Endothelial cell of umbilical vein (primary cell): ENCODE measurements around the gene DEFB123. TPM values are rescaled to one million over a fixed set of nuclear protein-coding genes. Genes with fewer than 3 reads are reported as not detected.

Source experiments
- BruUV-seq: library from RNA; stranded (reverse); fragments of 400-500 nt; replicated peaks from 2 replicates; lab custom pipeline; 2021; lab: Mats Ljungman, UMichigan
- CTCF ChIA-PET: fragments of 300-600, 350-600 bp; sonication (Branson Sonifier 250); formaldehyde crosslinking; loops from one replicate; lab custom pipeline; 2021; ENCODE audit warnings: antibody characterized with exemption, inconsistent platforms; lab: Charles Lee
- POLR2A ChIA-PET: fragments of 300-600, 350-600 bp; sonication (Branson Sonifier 250); formaldehyde crosslinking; loops from one replicate; lab custom pipeline; 2021; ENCODE audit warnings: antibody characterized with exemption, inconsistent platforms; lab: Charles Lee
- DNase-seq: peaks from one replicate; pipeline ENCODE4 v3.0.0-alpha.2; 2011; ENCODE audit warnings: low read depth, low spot score
- FAIRE-seq: peaks from 2 replicates; lab custom pipeline; 2011; peaks lifted over from hg19 to GRCh38; lab: Jason Lieb, UNC
- H2AFZ ChIP-seq: 2 replicates; pipeline ENCODE4 v1.6.0; 2012; ENCODE audit warnings: low read depth, low read length, control low read depth, inconsistent platforms
- H3K27ac ChIP-seq: 2 replicates; pipeline ENCODE4 v1.5.1; 2011; ENCODE audit warnings: low read depth, mild to moderate bottlenecking, control low read depth, low read length, moderate library complexity; ENCODE audit not compliant: insufficient read depth
- H3K27me3 ChIP-seq, 2 experiments: 2 replicates each; pipeline versions ENCODE4 v1.6.0 to v1.6.1; 2011; ENCODE audit warnings: low read length in 2 of 2, mixed read lengths in 1 of 2; ENCODE audit not compliant: control insufficient read depth in 2 of 2, insufficient read depth in 2 of 2
- H3K36me3 ChIP-seq, 2 experiments: 2 replicates in 1 of 2; 3 replicates in 1 of 2; pipeline ENCODE4 v1.5.1; 2011; ENCODE audit warnings: low read length in 2 of 2, mild to moderate bottlenecking in 1 of 2, moderate library complexity in 1 of 2; ENCODE audit not compliant: control insufficient read depth in 2 of 2, insufficient read depth in 2 of 2; ENCODE audit errors: extremely low read depth in 1 of 2
- H3K4me1 ChIP-seq: 3 replicates; pipeline ENCODE4 v1.5.1; 2011; ENCODE audit warnings: mild to moderate bottlenecking, low read length; ENCODE audit not compliant: control insufficient read depth, insufficient read depth; ENCODE audit errors: extremely low read depth
- H3K4me2 ChIP-seq: 2 replicates; pipeline ENCODE4 v1.6.1; 2011; ENCODE audit warnings: low read length, control low read depth, mixed read lengths; ENCODE audit not compliant: insufficient read depth
- H3K4me3 ChIP-seq, 3 experiments: fragments of 200-600 bp in 1 of 3; sonication (generic), shearing (Covaris generic) in 1 of 3; replicated peaks in 1 of 3; 2 replicates each; pipeline ENCODE4 v1.5.1; 2011 to 2016; ENCODE audit warnings: control low read depth in 3 of 3, low read length in 3 of 3, mild to moderate bottlenecking in 2 of 3, inconsistent platforms in 1 of 3, low read depth in 1 of 3, moderate library complexity in 1 of 3; ENCODE audit not compliant: insufficient read depth in 1 of 3
- H3K79me2 ChIP-seq: 2 replicates; pipeline ENCODE4 v1.6.0; 2012; ENCODE audit warnings: low read length, inconsistent platforms; ENCODE audit not compliant: control insufficient read depth, insufficient read depth
- H3K9ac ChIP-seq: replicated peaks from 2 replicates; pipeline ENCODE3; 2011; ENCODE audit warnings: low read length, control low read depth; ENCODE audit not compliant: insufficient read depth; ENCODE audit errors: extremely low read depth
- H3K9me1 ChIP-seq: replicated peaks from 3 replicates; pipeline ENCODE4 v1.6.0; 2011; ENCODE audit warnings: mild to moderate bottlenecking, low read length; ENCODE audit not compliant: control insufficient read depth, insufficient read depth; ENCODE audit errors: extremely low read depth
- H3K9me3 ChIP-seq: replicated peaks from 2 replicates; pipeline ENCODE4 v1.5.1; 2012; ENCODE audit warnings: low read length, inconsistent platforms; ENCODE audit not compliant: control insufficient read depth, insufficient read depth
- H4K20me1 ChIP-seq: replicated peaks from 2 replicates; pipeline ENCODE3; 2011; ENCODE audit warnings: mild to moderate bottlenecking, low read length; ENCODE audit not compliant: control insufficient read depth, insufficient read depth; ENCODE audit errors: extremely low read depth
- EZH2 ChIP-seq: IDR thresholded peaks from 2 replicates; pipeline ENCODE4 v1.6.1; 2012; ENCODE audit warnings: borderline replicate concordance, low read depth, mild to moderate bottlenecking, moderate library complexity, low read length, inconsistent platforms; ENCODE audit not compliant: severe bottlenecking
- FOS ChIP-seq: IDR thresholded peaks from 2 replicates; pipeline ENCODE4 v1.6.1; 2011; ENCODE audit warnings: mild to moderate bottlenecking, low read length, moderate library complexity, borderline replicate concordance; ENCODE audit not compliant: insufficient read depth
- GATA2 ChIP-seq: IDR thresholded peaks from 2 replicates; pipeline ENCODE4 v1.7.0; 2011; ENCODE audit warnings: low read depth, mild to moderate bottlenecking, moderate library complexity, mixed read lengths, low read length; ENCODE audit not compliant: insufficient read length, insufficient read depth
- JUN ChIP-seq: IDR thresholded peaks from 2 replicates; pipeline ENCODE4 v1.6.1; 2011; ENCODE audit warnings: borderline replicate concordance, low read depth; ENCODE audit not compliant: insufficient read length, insufficient read depth
- MYC ChIP-seq: IDR thresholded peaks from one replicate; pipeline ENCODE4 v1.6.1; 2011; ENCODE audit warnings: mild to moderate bottlenecking, low read depth, low read length
- POLR2A ChIP-seq: IDR thresholded peaks from 2 replicates; pipeline ENCODE4 v1.6.1; 2012; ENCODE audit warnings: low read depth, mild to moderate bottlenecking, control low read depth, low read length
- POLR2AphosphoS5 ChIP-seq: IDR thresholded peaks from 2 replicates; pipeline ENCODE4 v1.6.1; 2012; ENCODE audit warnings: low read depth, mild to moderate bottlenecking, control low read depth, low read length, moderate library complexity; ENCODE audit not compliant: insufficient read depth
- dilution Hi-C: fragments of 300-500 bp; cut with MboI; formaldehyde crosslinking; loops from one replicate; pipeline ENCODE4 v1.15.0; 2019; ENCODE audit warnings: low sequenced_read_pairs; ENCODE audit not compliant: extremely low pct_ligation_motif_present
- intact Hi-C: fragments of 100-400 bp; cut with micrococcal nuclease; formaldehyde crosslinking; loops from one replicate; pipeline ENCODE4 v1.10.0; 2022
- polyA plus RNA-seq, 4 experiments: library from polyadenylated mRNA; depleted of rRNA in 3 of 4; stranded (reverse) in 3 of 4; unstranded in 1 of 4; fragments of >200 nt; gene quantifications; 2 replicates each; pipeline versions ENCODE4 v1.2.1 to v1.2.3, GENCODE V29; 2011 to 2012; ENCODE audit warnings: missing spikeins in 1 of 4
- total RNA-seq: library from RNA; stranded (reverse); gene quantifications from 2 replicates; pipeline ENCODE4 v1.2.3, GENCODE V29; 2021
- TF ChIP-seq, protein P1 (sequence below), 2 donors: IDR thresholded peaks; 1 replicate in 1 of 2; 2 replicates in 1 of 2; pipeline ENCODE4 v1.5.1; 2011; ENCODE audit warnings: low read length in 2 of 2, mild to moderate bottlenecking in 2 of 2, moderate library complexity in 2 of 2, control low read depth in 1 of 2, inconsistent platforms in 1 of 2, low read depth in 1 of 2; ENCODE audit not compliant: insufficient read depth in 1 of 2; ENCODE audit errors: extremely low read depth in 1 of 2
- TF ChIP-seq, protein P2 (sequence below): IDR thresholded peaks from 2 replicates; pipeline ENCODE4 v1.6.1; 2011; ENCODE audit not compliant: insufficient read depth, insufficient read length

DEFB123 gene
- total and polyA plus RNA-seq, 2 donors (not counting 3 experiments of a cell fraction or from before 2014, with no cell fraction given): not detected

DNA sequence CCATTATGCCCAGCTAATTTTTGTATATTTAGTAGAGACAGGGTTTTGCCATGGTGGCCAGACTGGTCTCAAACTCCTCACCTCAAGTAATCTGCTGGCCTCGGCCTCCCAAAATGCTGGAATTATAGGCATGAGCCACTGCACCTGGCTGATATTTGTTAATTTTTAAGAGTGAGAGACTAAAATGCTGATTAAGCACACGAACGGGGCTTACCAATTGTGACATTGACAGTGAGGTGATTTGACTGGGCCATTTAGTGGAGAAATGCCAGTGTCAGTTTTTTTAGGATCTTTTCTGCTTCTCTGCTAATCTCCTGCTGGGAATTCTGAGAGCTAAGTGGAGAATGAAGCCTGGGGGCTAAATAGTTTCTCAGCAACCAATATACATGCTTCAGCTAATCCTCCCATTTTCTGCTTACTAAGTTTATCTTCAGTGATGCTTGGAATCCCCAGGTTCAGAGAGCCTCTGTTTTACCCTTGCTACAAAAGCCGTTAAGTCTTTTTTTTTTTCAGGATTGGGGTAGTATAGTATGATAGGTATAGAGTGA, 9.8 kb upstream of the DEFB123 start:
- no peak for FAIRE-seq
- CTCF ChIA-PET: interaction anchor here (1.4 kb wide), 1 partner anchor 73 kb away, joined by 7 read pairs; no protein-coding TSS in a partner anchor
- H3K4me1 ChIP-seq: no peaks in the 10 kb centered on the region
- H3K27me3 ChIP-seq: no peaks in the 10 kb centered on the region
- dilution Hi-C loops (no loop called here), intact Hi-C loops (no loop called here)
- no peaks in the 10 kb centered on the region for H4K20me1 ChIP-seq
- TF ChIP-seq, protein P1, sequence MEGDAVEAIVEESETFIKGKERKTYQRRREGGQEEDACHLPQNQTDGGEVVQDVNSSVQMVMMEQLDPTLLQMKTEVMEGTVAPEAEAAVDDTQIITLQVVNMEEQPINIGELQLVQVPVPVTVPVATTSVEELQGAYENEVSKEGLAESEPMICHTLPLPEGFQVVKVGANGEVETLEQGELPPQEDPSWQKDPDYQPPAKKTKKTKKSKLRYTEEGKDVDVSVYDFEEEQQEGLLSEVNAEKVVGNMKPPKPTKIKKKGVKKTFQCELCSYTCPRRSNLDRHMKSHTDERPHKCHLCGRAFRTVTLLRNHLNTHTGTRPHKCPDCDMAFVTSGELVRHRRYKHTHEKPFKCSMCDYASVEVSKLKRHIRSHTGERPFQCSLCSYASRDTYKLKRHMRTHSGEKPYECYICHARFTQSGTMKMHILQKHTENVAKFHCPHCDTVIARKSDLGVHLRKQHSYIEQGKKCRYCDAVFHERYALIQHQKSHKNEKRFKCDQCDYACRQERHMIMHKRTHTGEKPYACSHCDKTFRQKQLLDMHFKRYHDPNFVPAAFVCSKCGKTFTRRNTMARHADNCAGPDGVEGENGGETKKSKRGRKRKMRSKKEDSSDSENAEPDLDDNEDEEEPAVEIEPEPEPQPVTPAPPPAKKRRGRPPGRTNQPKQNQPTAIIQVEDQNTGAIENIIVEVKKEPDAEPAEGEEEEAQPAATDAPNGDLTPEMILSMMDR (IDR thresholded peaks at IDR 0.05; ENCODE audit: extremely low read depth in 1 of 2, insufficient read depth in 1 of 2, low read depth in 1 of 2, low read length in 2 of 2): no peak
- TF ChIP-seq MYC (no peak), EZH2 (no peak), GATA2 (no peak), JUN (no peak), POLR2A (no peak), FOS (no peak), POLR2AphosphoS5 (no peak)
- TF ChIP-seq, protein P2, sequence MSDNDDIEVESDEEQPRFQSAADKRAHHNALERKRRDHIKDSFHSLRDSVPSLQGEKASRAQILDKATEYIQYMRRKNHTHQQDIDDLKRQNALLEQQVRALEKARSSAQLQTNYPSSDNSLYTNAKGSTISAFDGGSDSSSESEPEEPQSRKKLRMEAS: no peak
- H3K79me2 ChIP-seq: no peaks in the 10 kb centered on the region
- no peaks in the 10 kb centered on the region for H3K9me1 ChIP-seq
- H3K36me3 ChIP-seq: no peaks in the 10 kb centered on the region
- no peak overlapping the region for H3K27ac ChIP-seq
- no peak overlapping the region for H3K9ac ChIP-seq
- no peaks in the 10 kb centered on the region for H3K9me3 ChIP-seq
- no peak for DNase-seq
- H3K4me2 ChIP-seq: no peak overlapping the region
- no TSS peak for BruUV-seq
- H3K4me3 ChIP-seq: no peak overlapping the region
- POLR2A ChIA-PET: no interaction called here
- H2AFZ ChIP-seq: no peak overlapping the region
